ENCODE data around the gene TMEM61. TPM values are rescaled to one million over a fixed set of nuclear protein-coding genes. Genes with fewer than 3 reads are reported as not detected.

TMEM61 gene
- total RNA-seq, 1 donor from 2014 or later: 2.9 TPM

DNA sequence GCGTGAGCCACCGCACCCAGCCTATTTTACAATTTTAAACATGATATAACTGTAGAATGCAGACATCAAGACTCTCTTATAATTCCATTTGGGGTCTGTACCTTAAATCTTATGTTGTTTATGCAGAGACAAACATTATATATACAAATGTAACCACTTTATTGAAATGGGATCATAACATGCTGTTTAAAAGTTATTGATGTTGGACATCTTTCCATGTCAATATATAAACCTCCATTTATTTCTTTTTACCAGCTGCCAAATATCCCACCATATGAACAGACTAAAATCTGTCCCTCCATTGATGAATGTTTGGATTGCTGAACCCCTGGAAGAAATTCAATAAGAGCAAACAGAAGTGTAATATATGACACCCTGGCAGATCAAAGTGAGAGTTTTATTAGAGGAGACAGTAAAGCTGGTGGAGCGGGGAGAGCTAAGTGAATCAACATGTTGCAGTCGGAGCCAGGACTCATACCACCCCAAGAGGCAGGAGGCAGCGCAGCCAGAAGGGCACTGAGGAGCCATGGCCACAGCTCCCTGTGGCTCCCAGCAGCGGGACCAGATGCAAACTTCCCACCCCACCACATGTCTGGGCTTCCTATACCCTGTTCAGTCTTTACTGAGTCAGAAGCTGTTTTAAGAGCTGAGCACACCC, 54.2 kb downstream of the TMEM61 start:
- DNase-seq (ENCODE audit: extremely low spot score, unreplicated experiment): no peak
- Mint-ChIP-seq H3K4me3 (no peak overlapping the region), H3K9me3 (no peaks in the 10 kb centered on the region), H3K27me3 (peaks cover 48% of the 10 kb centered on the region), H3K36me3 (no peaks in the 10 kb centered on the region), H3K4me1 (ENCODE audit: unreplicated experiment) (peaks cover 36% of the 10 kb centered on the region), H3K27ac (no peak overlapping the region)
- TF ChIP-seq, protein P1, sequence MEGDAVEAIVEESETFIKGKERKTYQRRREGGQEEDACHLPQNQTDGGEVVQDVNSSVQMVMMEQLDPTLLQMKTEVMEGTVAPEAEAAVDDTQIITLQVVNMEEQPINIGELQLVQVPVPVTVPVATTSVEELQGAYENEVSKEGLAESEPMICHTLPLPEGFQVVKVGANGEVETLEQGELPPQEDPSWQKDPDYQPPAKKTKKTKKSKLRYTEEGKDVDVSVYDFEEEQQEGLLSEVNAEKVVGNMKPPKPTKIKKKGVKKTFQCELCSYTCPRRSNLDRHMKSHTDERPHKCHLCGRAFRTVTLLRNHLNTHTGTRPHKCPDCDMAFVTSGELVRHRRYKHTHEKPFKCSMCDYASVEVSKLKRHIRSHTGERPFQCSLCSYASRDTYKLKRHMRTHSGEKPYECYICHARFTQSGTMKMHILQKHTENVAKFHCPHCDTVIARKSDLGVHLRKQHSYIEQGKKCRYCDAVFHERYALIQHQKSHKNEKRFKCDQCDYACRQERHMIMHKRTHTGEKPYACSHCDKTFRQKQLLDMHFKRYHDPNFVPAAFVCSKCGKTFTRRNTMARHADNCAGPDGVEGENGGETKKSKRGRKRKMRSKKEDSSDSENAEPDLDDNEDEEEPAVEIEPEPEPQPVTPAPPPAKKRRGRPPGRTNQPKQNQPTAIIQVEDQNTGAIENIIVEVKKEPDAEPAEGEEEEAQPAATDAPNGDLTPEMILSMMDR (conservative IDR thresholded peaks at IDR 0.05): no peak

DNA sequence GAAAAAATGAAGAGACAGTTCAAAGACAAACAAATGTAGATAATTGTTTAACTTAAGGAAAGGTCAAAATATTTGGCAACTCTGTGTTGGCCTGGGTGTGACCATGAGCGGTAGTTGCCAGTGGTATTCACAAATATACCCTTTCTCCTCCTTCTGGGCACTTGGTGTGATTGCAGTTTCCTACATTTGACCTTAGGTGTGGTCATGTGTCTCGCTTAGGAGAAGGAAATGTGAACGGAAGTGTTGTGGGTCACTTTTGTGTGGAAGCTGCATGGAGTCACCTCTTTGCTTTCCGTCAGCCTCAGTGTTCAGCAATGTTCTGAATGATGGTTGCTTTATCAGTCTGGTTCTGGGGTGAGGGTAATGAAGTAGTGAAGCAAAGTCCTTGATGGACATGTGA, 55.5 kb downstream of the TMEM61 start:
- H3K9me3 Mint-ChIP-seq: no peaks in the 10 kb centered on the region
- no peak for DNase-seq (ENCODE audit: extremely low spot score, unreplicated experiment)
- H3K4me1 Mint-ChIP-seq (ENCODE audit: unreplicated experiment): peaks cover 42% of the 10 kb centered on the region
- TF ChIP-seq, protein P1 (conservative IDR thresholded peaks at IDR 0.05): peak; percentile 49
- H3K27me3 Mint-ChIP-seq: peaks cover 57% of the 10 kb centered on the region
- no peak overlapping the region for H3K4me3 Mint-ChIP-seq
- H3K36me3 Mint-ChIP-seq: no peaks in the 10 kb centered on the region
- no peak overlapping the region for H3K27ac Mint-ChIP-seq

DNA sequence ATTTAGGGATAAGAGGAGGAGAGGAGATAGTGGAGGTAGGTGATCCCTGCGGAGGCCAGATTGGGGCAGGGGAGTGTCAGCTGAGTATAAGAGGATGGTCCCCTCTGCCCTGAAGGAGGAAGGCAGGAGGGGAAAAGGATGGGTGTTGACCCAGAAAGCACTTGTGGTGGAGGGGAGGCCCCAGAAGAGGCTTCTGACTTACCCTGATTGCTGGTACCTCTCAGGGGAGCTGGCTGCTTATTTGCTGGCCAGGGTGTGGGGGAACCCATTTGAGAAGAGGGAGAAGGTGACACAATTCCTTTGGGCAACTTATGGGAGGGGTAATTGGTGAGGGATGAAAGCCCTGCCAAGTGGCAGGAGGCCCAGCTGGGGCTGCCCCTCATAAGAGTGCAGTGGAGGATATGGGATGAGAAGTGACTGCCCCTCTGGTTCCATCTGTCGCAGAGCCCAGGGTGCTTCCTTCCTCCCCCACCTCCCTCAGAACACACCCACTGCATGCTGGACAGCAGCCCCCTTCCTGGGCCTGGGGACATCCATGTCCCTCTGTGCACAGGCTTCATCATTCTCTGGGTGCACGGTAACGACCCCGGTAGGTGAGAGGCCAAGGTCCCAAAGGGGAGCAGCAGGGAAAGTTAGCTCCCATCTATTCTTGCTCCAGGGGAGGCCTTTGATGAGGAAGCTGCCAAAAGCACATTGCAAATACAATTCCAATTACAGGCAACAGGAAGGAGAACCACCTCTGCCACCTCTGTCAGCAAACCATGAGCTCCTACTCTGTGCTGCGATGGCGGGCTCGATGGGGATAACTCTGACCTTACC, 57.5 kb downstream of the TMEM61 start:
- no peaks in the 10 kb centered on the region for H3K9me3 Mint-ChIP-seq
- TF ChIP-seq, protein P1 (conservative IDR thresholded peaks at IDR 0.05): no peak
- peaks cover 74% of the 10 kb centered on the region for H3K27me3 Mint-ChIP-seq
- peak overlapping the region; percentile 21 for H3K27ac Mint-ChIP-seq
- H3K4me3 Mint-ChIP-seq: peak overlapping the region; percentile 24
- no peak for DNase-seq (ENCODE audit: extremely low spot score, unreplicated experiment)
- no peaks in the 10 kb centered on the region for H3K36me3 Mint-ChIP-seq
- H3K4me1 Mint-ChIP-seq (ENCODE audit: unreplicated experiment): peaks cover 42% of the 10 kb centered on the region

DNA sequence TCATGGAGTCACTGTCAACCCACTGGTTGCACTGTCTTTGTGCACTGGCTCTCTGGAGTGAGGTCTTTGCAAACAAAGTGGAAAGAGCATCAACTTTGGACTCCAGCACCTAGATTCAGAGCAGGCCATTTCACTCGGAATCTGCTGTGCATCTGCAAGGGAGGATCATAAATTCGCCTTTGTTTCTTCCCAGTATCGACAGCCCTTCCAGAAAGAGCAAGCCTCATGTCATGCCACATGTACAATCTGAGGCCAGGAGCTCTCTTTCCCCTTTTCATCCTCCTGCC, 58.1 kb downstream of the TMEM61 start:
- Mint-ChIP-seq H3K27ac (no peak overlapping the region), H3K4me1 (ENCODE audit: unreplicated experiment) (peaks cover 37% of the 10 kb centered on the region), H3K27me3 (peaks cover 72% of the 10 kb centered on the region), H3K9me3 (no peaks in the 10 kb centered on the region), H3K4me3 (peak overlapping the region; percentile 91), H3K36me3 (peaks cover 2% of the 10 kb centered on the region)
- DNase-seq (ENCODE audit: extremely low spot score, unreplicated experiment): no peak
- TF ChIP-seq, protein P1 (conservative IDR thresholded peaks at IDR 0.05): no peak

DNA sequence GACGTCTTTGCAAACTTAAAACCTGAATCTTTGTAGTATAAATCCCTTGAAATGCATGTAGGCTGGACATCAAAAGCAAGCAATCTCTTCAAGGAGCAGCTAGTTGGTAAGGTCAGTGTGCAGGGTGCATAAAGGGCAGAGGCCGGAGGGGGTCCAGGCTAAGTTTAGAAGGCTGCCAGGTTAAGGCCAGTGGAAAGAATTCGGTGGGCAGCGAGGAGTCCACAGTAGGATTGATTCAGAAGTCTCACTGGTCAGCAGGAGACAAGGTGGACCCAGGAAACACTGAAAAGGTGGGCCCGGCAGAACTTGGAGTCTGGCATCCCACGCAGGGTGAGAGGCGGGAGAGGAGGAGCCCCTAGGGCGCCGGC, 58.5 kb downstream of the TMEM61 start:
- peaks cover 36% of the 10 kb centered on the region for H3K4me1 Mint-ChIP-seq (ENCODE audit: unreplicated experiment)
- H3K27ac Mint-ChIP-seq: peak overlapping the region; percentile 82
- no peak for DNase-seq (ENCODE audit: extremely low spot score, unreplicated experiment)
- TF ChIP-seq, protein P1 (conservative IDR thresholded peaks at IDR 0.05): no peak
- peaks cover 5% of the 10 kb centered on the region for H3K36me3 Mint-ChIP-seq
- peak overlapping the region; percentile 91 for H3K4me3 Mint-ChIP-seq
- H3K9me3 Mint-ChIP-seq: no peaks in the 10 kb centered on the region
- H3K27me3 Mint-ChIP-seq: peaks cover 72% of the 10 kb centered on the region
